Smooth muscle cell (in vitro differentiated cells): ENCODE measurements around the gene NRG4. TPM values are rescaled to one million over a fixed set of nuclear protein-coding genes. Genes with fewer than 3 reads are reported as not detected.

Source experiments
- DNase-seq: peaks from one replicate; lab custom pipeline; 2025; ENCODE audit not compliant: unreplicated experiment; lab: John Stamatoyannopoulos, UW
- H2AFZ ChIP-seq: fragments of 200-600 bp; sonication (generic); 2 replicates; pipeline ENCODE4 v1.6.0; 2016; ENCODE audit warnings: antibody characterized with exemption, low read depth, mild to moderate bottlenecking
- H3F3A ChIP-seq: fragments of 200-600 bp; sonication (generic); 2 replicates; pipeline ENCODE4 v1.6.0; 2017; ENCODE audit warnings: antibody characterized with exemption, low read depth
- H3K27ac ChIP-seq: fragments of 200-600 bp; sonication (generic); 2 replicates; pipeline ENCODE4 v1.5.1; 2016; ENCODE audit warnings: low read depth, mild to moderate bottlenecking
- H3K27me3 ChIP-seq: fragments of 200-600 bp; sonication (generic); 2 replicates; pipeline ENCODE4 v1.6.1; 2016; ENCODE audit warnings: low read depth, mild to moderate bottlenecking
- H3K36me3 ChIP-seq: fragments of 200-600 bp; sonication (generic); 2 replicates; pipeline ENCODE4 v1.5.1; 2016; ENCODE audit warnings: low read depth
- H3K4me1 ChIP-seq: fragments of 200-600 bp; sonication (generic); 2 replicates; pipeline ENCODE4 v1.5.1; 2016; ENCODE audit warnings: low read depth
- H3K4me2 ChIP-seq: fragments of 200-600 bp; sonication (generic); 2 replicates; pipeline ENCODE4 v1.6.0; 2016; ENCODE audit warnings: mild to moderate bottlenecking
- H3K4me3 ChIP-seq: fragments of 200-600 bp; sonication (generic); 2 replicates; pipeline ENCODE4 v1.5.1; 2016; ENCODE audit warnings: mild to moderate bottlenecking
- H3K79me2 ChIP-seq: fragments of 200-600 bp; sonication (generic); 2 replicates; pipeline ENCODE4 v1.6.0; 2016; ENCODE audit warnings: low read depth, mild to moderate bottlenecking
- H3K9ac ChIP-seq: fragments of 200-600 bp; sonication (generic); 2 replicates; pipeline ENCODE4 v1.6.0; 2016; ENCODE audit warnings: low read depth
- H3K9me3 ChIP-seq: fragments of 200-600 bp; sonication (generic); replicated peaks from 2 replicates; pipeline ENCODE4 v1.5.1; 2016; ENCODE audit warnings: low read depth
- H4K20me1 ChIP-seq: fragments of 200-600 bp; sonication (generic); 2 replicates; pipeline ENCODE4 v1.6.0; 2016; ENCODE audit warnings: low read depth
- WGBS: methylation state at CpG from one replicate; pipeline ENCODE4 v1.1.7; 2016; ENCODE audit warnings: low lambda C conversion rate; 5-methylcytosine and 5-hydroxymethylcytosine counted together
- polyA plus RNA-seq: library from polyadenylated mRNA; unstranded; fragments of >200 nt; fragmentation: Nextera tagmentation; extraction: Ambion mirVana; gene quantifications from 2 replicates; pipeline ENCODE4 v1.2.1, GENCODE V29; 2016
- total RNA-seq: library from RNA; depleted of rRNA; stranded (reverse); fragments of >200 nt; gene quantifications from 2 replicates; pipeline ENCODE4 v1.2.3, GENCODE V29; 2014
- TF ChIP-seq, protein P1 (sequence below): fragments of 200-600 bp; sonication (generic); IDR thresholded peaks from 2 replicates; pipeline ENCODE4 v1.5.1; 2017; ENCODE audit warnings: borderline replicate concordance, mild to moderate bottlenecking, antibody characterized with exemption; ENCODE audit not compliant: insufficient read depth, poor library complexity, severe bottlenecking

Gene NRG4
- total and polyA plus RNA-seq, 2 experiments from 2014 or later: 0.30 TPM; not detected in 1

DNA sequence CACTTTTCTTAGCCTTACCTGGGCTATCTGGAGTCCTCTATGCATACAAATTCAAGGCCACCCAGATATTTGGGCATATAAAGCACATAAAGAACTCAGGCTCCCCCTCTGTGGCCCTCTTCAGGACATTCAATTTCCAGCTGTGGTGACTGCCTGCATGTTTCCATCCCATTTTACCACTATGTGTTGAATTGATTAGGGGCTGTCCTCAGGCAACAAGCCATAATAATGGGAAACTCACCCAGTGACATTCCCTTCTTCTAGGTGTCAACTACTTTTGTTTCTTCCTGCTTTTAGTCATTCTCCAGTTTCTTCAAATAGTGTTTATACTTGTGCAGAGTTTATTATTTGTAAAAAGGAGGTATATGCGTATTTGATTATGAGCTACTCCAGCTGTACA is 18.0 kb downstream of the NRG4 start:
- H3K27me3 ChIP-seq: no peaks in the 10 kb centered on the region
- H3K4me2 ChIP-seq: no peak overlapping the region
- no peaks in the 10 kb centered on the region for H3F3A ChIP-seq
- H2AFZ ChIP-seq: no peak overlapping the region
- H4K20me1 ChIP-seq: no peaks in the 10 kb centered on the region
- H3K36me3 ChIP-seq: no peaks in the 10 kb centered on the region
- DNase-seq: no peak
- TF ChIP-seq, protein P1, sequence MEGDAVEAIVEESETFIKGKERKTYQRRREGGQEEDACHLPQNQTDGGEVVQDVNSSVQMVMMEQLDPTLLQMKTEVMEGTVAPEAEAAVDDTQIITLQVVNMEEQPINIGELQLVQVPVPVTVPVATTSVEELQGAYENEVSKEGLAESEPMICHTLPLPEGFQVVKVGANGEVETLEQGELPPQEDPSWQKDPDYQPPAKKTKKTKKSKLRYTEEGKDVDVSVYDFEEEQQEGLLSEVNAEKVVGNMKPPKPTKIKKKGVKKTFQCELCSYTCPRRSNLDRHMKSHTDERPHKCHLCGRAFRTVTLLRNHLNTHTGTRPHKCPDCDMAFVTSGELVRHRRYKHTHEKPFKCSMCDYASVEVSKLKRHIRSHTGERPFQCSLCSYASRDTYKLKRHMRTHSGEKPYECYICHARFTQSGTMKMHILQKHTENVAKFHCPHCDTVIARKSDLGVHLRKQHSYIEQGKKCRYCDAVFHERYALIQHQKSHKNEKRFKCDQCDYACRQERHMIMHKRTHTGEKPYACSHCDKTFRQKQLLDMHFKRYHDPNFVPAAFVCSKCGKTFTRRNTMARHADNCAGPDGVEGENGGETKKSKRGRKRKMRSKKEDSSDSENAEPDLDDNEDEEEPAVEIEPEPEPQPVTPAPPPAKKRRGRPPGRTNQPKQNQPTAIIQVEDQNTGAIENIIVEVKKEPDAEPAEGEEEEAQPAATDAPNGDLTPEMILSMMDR: no peak
- H3K4me1 ChIP-seq: no peaks in the 10 kb centered on the region
- H3K27ac ChIP-seq: no peak overlapping the region
- H3K9me3 ChIP-seq: no peaks in the 10 kb centered on the region
- H3K9ac ChIP-seq: no peak overlapping the region
- H3K4me3 ChIP-seq: no peak overlapping the region
- 89% methylated on average over 1 of the region's 1 CpG for WGBS
- H3K79me2 ChIP-seq: no peaks in the 10 kb centered on the region

DNA sequence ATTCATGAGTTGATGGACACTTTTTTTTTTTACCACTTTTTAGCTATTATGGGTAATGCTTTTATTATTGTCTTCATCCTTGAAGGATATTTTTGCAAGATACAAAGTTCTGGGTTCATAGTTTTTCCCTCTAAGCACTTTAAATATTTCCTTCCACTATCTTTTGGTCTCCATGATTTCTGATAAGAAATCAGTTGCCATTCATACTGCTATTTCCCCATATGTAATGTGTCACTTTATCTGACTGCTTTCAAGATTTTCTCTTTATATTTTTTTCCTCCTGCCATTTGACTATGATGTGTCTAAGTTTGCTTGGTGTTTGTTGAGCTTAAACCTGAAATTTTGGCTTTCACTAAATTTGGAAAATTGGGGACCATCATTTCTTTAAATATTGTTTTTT is 19.3 kb downstream of the NRG4 start:
- Histone ChIP-seq H3K4me3 (no peak overlapping the region), H3K9me3 (no peaks in the 10 kb centered on the region), H3K27me3 (no peaks in the 10 kb centered on the region), H3K36me3 (no peaks in the 10 kb centered on the region), H3K4me2 (no peak overlapping the region), H3F3A (no peaks in the 10 kb centered on the region), H2AFZ (no peak overlapping the region), H3K9ac (no peak overlapping the region), H3K4me1 (no peaks in the 10 kb centered on the region), H4K20me1 (no peaks in the 10 kb centered on the region), H3K27ac (no peak overlapping the region), H3K79me2 (no peaks in the 10 kb centered on the region)
- no peak for DNase-seq
- TF ChIP-seq, protein P1: no peak

GRCh38 chr15:75989875-75990274 is 22.3 kb downstream of the NRG4 start:
- TF ChIP-seq, protein P1: no peak
- 97% methylated on average over 7 of the region's 7 CpGs for WGBS
- H3K36me3 ChIP-seq: no peaks in the 10 kb centered on the region

DNA sequence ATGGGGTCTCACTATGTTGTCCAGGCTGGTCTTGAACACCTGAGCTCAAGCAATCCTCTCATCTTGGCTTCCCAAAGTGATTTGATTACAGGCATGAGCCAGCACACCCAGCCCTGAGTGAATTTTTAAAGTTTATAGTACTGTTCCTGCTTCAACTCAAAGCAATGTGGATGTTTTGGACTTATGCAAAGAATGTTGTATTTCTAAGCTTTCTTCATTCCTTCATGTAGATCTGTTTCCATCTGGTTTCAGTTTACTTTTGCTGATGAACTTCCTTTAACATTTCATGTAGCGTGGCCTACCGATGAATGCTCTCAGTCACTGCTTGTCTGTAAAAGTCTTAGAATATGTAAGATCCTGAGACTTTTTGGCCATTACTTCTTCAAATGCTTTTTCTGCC is 23.2 kb downstream of the NRG4 start:
- H3K27me3 ChIP-seq: no peaks in the 10 kb centered on the region
- no peak for DNase-seq
- no peaks in the 10 kb centered on the region for H3K9me3 ChIP-seq
- TF ChIP-seq, protein P1: no peak
- H3K9ac ChIP-seq: no peak overlapping the region
- 24% methylated on average over 2 of the region's 2 CpGs for WGBS
- no peaks in the 10 kb centered on the region for H4K20me1 ChIP-seq
- H3K4me1 ChIP-seq: no peaks in the 10 kb centered on the region
- H3K36me3 ChIP-seq: no peaks in the 10 kb centered on the region
- peak overlapping the region; percentile 14 for H2AFZ ChIP-seq
- no peaks in the 10 kb centered on the region for H3K79me2 ChIP-seq
- H3K27ac ChIP-seq: no peak overlapping the region
- H3K4me3 ChIP-seq: no peak overlapping the region
- H3K4me2 ChIP-seq: no peak overlapping the region
- no peaks in the 10 kb centered on the region for H3F3A ChIP-seq

More at GRCh38 chr15:75989875-75990274, 22.3 kb downstream of the NRG4 start:
- Histone ChIP-seq H3K79me2 (no peaks in the 10 kb centered on the region), H3F3A (no peaks in the 10 kb centered on the region), H2AFZ (no peak overlapping the region), H3K4me3 (no peak overlapping the region), H3K27me3 (no peaks in the 10 kb centered on the region), H3K4me1 (no peaks in the 10 kb centered on the region), H4K20me1 (no peaks in the 10 kb centered on the region), H3K4me2 (no peak overlapping the region), H3K27ac (no peak overlapping the region), H3K9ac (no peak overlapping the region), H3K9me3 (no peaks in the 10 kb centered on the region)
- no peak for DNase-seq
